ENCODE data around the gene JUN.

JUN gene

DNA sequence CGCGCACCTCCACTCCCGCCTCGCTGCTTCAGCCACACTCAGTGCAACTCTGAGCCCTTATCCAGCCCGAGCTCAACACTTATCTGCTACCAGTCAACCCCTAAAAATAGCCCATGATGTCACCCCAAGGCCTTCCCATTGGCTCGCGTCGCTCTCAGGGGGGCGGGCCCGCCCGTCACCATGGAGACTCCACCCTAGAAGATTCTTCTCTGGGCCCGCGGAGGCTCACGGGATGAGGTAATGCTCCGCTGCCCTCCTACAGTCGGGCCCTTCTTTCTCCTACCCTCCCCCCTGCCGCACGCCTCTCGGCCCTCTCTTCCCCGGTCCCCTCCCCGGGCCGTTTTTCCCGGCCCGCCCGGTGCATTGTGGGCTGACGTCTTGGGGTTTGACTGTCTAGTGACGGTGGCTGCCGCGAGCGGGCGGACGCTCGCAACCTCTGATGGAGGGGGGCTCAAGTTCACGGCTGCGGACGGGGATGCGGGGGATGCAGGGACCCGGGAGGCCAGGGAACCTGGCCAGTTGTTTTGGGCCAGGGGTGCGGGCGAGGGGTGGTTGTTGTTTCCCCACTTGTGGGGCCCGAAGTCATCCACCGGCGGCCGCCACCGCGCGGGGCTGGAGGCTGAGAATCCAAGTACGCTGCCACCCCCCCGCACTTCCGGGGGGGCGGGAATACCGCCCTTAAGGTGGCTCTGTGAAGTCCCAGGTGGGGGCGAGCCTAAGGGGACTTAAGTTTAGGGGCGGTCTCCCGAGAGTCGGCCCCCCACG, at the start of gene JUN:
TSS of gene JUN (minus strand) at position 55 of the 765 bp plus-strand sequence. CDS start 977 bp downstream, outside the sequence.
- peak; percentile 97 for DNase-seq (ENCODE audit: low read depth)

- DNase-seq (ENCODE audit: low read depth) = no peak
These were observed 49.3 kb upstream of the JUN start for GRCh38 chr1:58833166-58833565.

GRCh38 chr1:58830291-58830690, 46.4 kb upstream of the JUN start:
- DNase-seq (ENCODE audit: low read depth) = no peak

DNA sequence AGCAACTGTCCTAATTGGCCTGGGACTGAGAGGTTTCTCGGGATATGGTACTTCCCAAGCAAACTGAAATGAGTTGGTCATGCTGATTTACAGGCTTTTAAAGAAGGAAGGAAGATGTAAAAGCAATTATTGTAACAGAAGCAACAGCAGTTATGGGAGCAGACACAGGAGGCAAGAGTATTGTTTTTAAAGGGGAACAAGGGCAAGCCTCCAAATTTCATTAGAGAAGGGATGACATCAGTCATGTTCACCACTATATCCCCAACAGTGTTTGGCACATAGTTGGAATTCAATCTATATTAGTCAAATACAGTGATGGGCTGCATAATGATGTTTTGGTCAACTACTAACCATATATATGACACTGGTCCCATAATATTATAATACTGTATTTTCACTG, 46.0 kb upstream of the JUN start:
- no peak for DNase-seq (ENCODE audit: low read depth)

DNA sequence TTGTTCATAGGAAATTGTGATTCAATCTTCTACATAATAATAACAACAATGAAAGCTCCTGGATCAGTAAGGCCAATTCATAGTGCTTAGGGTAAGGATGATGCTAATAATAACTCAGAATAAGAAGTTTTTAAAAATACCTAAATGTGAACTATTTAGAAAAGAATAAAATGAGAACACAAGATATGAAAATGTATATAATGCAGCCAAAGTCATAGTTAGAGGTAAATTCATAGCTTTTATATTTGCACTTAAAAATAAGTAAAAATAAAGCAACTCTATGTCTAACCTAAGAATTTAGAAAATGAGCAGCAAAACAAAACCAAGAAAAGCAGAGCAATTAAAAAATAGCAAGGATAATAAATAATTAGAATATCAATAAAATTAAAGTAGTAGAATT, 43.5 kb upstream of the JUN start:
- no peak for DNase-seq (ENCODE audit: low read depth)

DNA sequence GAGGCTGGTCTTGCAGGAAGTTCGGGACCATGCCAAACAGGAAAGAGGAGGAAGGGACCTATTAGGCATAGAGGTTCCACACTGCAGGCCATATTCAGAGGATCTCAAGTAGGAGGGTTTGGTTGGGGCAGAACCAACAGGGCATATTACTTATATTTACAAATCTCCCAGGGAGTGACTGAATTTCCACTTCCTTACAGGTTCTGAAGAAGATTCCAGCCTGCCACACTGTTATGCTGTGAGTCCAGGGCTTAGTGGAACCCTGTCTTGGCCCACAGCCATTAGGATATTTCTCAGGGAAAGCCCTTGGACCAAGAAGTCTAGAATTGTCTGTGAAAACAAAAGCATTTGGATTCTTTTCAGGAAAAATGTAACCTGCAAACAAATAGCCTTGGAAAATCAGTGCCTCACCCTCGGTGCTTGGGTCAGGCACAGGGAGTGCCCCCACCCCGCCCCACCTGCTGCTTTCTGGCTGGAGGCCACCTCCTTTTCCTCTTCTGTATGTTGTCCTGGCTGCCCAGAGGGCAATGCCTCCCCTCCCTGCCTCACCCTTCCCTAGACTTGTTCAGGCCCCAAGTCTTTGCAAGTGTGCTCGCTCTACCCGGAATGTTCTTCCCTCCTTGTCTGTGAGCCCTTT, 41.0 kb upstream of the JUN start:
- no peak for DNase-seq (ENCODE audit: low read depth)

GRCh38 chr1:58823481-58824010, 39.7 kb upstream of the JUN start:
- no peak for DNase-seq (ENCODE audit: low read depth)

DNA sequence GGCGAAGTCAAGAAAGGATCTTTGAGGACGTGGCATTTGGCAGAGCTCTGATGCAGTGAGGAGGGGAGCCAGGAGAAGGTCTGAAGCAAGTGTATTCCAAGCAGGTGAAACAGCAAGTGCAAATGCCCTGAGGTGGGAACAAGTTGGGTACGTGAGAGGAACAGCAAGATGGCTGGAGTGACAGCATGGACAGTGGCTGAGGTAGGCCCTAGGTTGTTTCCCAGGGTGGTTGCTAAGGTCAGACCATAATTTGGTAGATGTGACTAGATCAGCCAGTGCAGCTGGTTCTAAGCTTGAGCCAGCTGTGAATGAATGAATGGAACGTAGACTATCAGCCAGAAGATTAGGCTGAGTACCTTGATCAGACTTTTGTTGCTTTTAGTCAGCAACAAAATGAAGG, 37.5 kb upstream of the JUN start:
- no peak for DNase-seq (ENCODE audit: low read depth)

- no peak for DNase-seq (ENCODE audit: low read depth)
These were observed 35.1 kb upstream of the JUN start for GRCh38 chr1:58818976-58819375.

GRCh38 chr1:58818075-58818474, 34.2 kb upstream of the JUN start:
- DNase-seq (ENCODE audit: low read depth) = no peak

DNA sequence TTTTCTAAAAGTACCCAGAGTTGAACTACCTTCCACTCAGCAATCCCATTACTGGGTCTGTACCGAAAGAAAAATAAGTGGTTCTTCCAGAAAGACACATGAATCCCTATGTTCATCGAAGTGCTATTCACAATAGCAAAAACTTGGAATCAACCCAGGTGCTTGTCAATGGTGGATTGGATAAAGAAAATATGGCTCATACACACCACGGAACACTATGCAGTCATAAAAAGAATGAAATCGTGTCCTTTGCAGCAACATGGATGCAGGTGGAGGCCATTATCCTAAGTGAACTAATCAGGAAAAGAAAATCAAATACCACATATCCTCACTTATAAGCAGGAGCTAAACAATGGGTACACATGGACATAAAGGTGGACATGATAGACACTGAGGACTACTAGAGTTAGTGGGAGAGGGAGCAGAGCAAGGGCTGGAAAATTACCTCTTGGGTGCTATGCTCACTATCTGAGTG, 32.9 kb upstream of the JUN start:
- DNase-seq (ENCODE audit: low read depth) = no peak

DNA sequence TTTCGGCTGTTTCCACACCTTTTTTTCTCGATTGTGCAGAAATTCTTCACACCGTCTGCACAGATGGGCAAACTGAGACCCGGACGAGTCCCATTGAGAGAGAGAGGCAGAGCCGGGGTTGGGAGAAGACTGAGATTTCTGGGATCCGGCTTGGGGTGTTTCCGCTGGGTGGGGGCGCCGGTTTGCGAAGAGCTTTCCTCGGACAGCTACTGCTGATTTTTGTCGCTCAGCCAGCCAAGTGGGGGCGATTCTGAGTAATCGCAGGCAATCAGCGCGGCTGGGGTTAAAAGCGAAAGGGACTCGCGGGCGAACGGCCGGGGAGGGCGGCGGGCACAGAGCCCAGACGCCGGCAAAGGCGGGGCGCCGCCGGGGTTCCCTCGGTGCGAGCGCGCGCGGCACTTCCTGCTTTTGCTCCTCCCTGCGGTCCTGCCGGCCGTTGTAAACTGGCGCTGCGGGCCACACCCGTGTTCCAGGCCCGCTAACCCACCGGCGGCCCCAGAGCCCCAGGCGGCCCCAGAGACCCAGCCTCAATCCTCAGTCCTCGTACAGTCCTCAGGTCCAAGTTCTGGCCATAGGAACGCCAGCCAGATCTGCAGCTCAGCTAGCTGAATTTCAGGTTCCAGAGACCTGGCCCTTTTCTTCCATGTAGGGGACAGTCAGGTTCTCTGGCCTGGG, 32.4 kb upstream of the JUN start:
- peak; percentile 74 for DNase-seq (ENCODE audit: low read depth)

DNA sequence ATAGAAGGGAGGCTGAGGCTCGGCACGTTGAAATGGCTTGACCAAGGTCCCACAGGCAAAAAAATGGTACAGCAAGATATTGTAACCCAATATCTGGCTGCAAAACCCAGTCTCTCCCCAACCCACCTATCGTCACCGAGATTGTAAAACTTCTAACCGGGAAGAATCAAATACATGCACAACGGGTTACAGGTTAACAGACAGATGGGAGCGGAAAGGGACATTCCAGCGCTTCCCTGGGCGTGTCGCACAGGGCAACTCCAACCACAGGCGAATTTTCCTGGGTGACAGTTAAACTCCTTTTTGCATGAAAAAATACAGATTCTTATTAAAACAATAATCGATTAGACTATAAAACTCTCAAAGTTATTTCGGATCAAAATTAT, 31.8 kb upstream of the JUN start:
- no peak for DNase-seq (ENCODE audit: low read depth)

DNA sequence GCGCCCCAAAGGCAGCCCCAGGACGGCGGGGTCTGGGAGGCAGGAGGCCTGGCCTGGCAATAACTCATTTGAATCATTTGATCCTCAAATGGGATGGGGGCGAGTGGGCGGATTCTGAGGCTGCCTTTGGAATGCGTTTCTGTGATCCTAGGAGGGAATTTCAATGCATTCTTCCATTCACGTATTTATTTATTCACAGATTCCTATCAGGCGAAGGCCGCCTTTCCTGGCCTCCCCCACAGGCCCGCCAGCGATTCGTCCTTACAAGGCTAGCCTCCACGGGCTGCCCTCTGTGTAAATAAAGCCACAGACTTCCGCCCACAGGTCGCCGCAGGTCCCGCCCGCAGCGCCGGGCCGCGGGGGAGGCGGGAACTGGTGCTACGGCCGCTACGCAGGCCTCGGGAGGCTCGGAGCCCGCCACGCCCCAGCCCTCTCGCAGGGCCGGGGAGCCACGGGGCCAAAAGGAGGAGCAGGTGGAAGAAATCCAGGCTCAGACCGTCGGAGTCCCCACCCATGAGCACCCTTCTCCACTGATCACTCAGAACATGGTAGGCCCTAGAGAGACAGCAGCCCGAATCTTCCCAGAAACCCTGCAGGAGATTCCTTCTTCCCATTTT, 31.3 kb upstream of the JUN start:
- DNase-seq (ENCODE audit: low read depth) = no peak

- no peak for DNase-seq (ENCODE audit: low read depth)
These were observed 30.6 kb upstream of the JUN start for GRCh38 chr1:58814251-58815068.

- DNase-seq (ENCODE audit: low read depth) = no peak
These were observed 30.0 kb upstream of the JUN start for GRCh38 chr1:58813801-58814200.

- no peak for DNase-seq (ENCODE audit: low read depth)
These were observed 29.5 kb upstream of the JUN start for GRCh38 chr1:58813361-58813760.

GRCh38 chr1:58812926-58813325, 29.1 kb upstream of the JUN start:
- no peak for DNase-seq (ENCODE audit: low read depth)

- DNase-seq (ENCODE audit: low read depth) = no peak
These were observed 28.6 kb upstream of the JUN start for GRCh38 chr1:58812468-58812867.

DNA sequence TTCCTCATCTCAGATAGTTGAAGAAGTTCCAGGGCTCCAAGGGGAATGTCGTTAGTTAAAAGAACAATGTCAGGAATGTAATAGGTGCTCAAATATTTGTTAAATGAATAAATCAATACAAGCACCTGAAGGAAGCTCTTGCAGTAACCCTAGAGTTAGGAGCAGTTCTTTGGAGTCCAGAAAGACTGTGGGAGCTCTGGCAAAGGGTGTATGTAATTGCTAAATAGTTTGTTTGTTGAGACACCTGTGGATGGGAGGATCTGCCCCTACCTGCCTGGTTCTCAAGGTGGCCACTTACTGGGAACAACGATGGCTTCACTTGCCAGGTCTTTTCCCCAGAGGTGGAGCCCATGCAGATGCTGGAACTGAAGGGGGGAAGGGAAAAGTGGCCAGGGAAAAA, 27.5 kb upstream of the JUN start:
- no peak for DNase-seq (ENCODE audit: low read depth)

DNA sequence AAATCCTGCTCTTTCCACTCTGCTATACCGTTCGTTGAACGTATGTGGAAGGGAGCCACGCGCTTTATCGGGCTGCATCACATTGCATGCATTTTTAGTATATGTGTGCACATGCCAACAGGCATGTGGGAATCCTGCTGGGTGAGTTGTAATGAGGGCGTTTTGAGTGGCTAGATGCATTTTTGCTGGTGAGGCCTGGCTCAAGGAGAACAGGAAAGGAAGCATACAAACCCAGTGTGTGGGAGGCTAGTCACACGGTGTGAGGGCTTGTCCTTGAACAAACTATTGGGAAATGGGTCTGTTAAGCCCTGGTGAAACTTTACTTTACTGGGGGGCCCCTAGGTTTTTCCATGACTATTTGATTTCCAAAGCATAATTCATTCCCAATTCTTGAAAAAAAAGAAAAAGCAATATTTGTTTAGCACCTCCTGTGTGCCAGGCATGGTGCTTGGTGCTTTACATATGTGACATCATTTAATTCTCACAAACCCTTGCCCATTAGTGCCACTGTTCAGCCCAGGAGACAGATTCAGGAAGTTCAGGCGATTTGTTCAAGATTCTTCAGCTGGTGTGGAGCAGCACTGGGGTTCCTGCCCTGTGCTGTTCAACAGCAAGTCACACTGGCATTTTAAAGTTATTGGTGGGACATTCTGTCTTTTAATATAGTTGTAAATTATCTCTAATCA, 25.6 kb upstream of the JUN start:
- no peak for DNase-seq (ENCODE audit: low read depth)
